H9 (cell line): ENCODE data around the gene FRMD4B. TPM values are rescaled to one million over a fixed set of nuclear protein-coding genes. Genes with fewer than 3 reads are reported as not detected.

ENCODE experiments used
- DNase-seq: peaks from one replicate; pipeline ENCODE4 v3.0.0-alpha.2; 2017
- H2AFZ ChIP-seq: one replicate; pipeline ENCODE4 v1.6.1; 2013; ENCODE audit warnings: mild to moderate bottlenecking, low read length, control low read depth, moderate library complexity
- H2AK5ac ChIP-seq: 2 replicates; pipeline ENCODE4 v1.6.1; 2013; ENCODE audit warnings: low read length, control low read depth, mixed read lengths; ENCODE audit not compliant: insufficient read length
- H2BK120ac ChIP-seq: one replicate; pipeline ENCODE4 v1.6.1; 2013; ENCODE audit warnings: low read depth, mild to moderate bottlenecking, low read length, control low read depth, inconsistent platforms; ENCODE audit not compliant: poor library complexity, severe bottlenecking
- H2BK12ac ChIP-seq: 2 replicates; pipeline ENCODE4 v1.6.1; 2013; ENCODE audit warnings: low read length, control low read depth, mixed read lengths, low read depth; ENCODE audit not compliant: insufficient read length
- H2BK15ac ChIP-seq: 2 replicates; pipeline ENCODE4 v1.6.1; 2013; ENCODE audit warnings: low read depth, low read length, control low read depth
- H2BK20ac ChIP-seq: one replicate; pipeline ENCODE4 v1.6.1; 2013; ENCODE audit warnings: low read depth, mild to moderate bottlenecking, low read length, control low read depth, inconsistent platforms; ENCODE audit not compliant: poor library complexity, severe bottlenecking
- H2BK5ac ChIP-seq: 2 replicates; pipeline ENCODE4 v1.6.1; 2013; ENCODE audit warnings: low read length, control low read depth, mixed read lengths; ENCODE audit not compliant: insufficient read length
- H3K14ac ChIP-seq: 2 replicates; pipeline ENCODE4 v1.6.1; 2013; ENCODE audit warnings: low read length, control low read depth; ENCODE audit not compliant: insufficient read depth
- H3K18ac ChIP-seq: 2 replicates; pipeline ENCODE4 v1.6.1; 2013; ENCODE audit warnings: low read depth, mild to moderate bottlenecking, mixed read lengths, low read length, control low read depth; ENCODE audit not compliant: insufficient read length
- H3K23ac ChIP-seq: 2 replicates; pipeline ENCODE4 v1.6.1; 2013; ENCODE audit warnings: low read length, control low read depth, mixed read lengths, low read depth; ENCODE audit not compliant: insufficient read length
- H3K23me2 ChIP-seq: 2 replicates; pipeline ENCODE4 v1.6.1; 2013; ENCODE audit warnings: low read depth, mild to moderate bottlenecking, mixed read lengths, low read length, control low read depth; ENCODE audit not compliant: insufficient read length, poor library complexity, severe bottlenecking
- H3K27ac ChIP-seq: 2 replicates; pipeline ENCODE4 v1.5.1; 2013; ENCODE audit warnings: low read length, control low read depth, mixed read lengths, low read depth; ENCODE audit not compliant: insufficient read length
- H3K27me3 ChIP-seq: 2 replicates; pipeline ENCODE4 v1.6.1; 2013; ENCODE audit warnings: low read length, control low read depth, inconsistent platforms; ENCODE audit not compliant: insufficient read depth
- H3K4ac ChIP-seq: 2 replicates; pipeline ENCODE4 v1.6.1; 2013; ENCODE audit warnings: low read depth, mild to moderate bottlenecking, control low read depth, inconsistent platforms, low read length, moderate library complexity
- H3K4me1 ChIP-seq: 2 replicates; pipeline ENCODE4 v1.6.1; 2013; ENCODE audit warnings: low read length, control low read depth, inconsistent platforms; ENCODE audit not compliant: insufficient read depth
- H3K4me2 ChIP-seq: 2 replicates; pipeline ENCODE4 v1.6.1; 2013; ENCODE audit warnings: low read length, control low read depth, mixed read lengths; ENCODE audit not compliant: insufficient read length, insufficient read depth
- H3K56ac ChIP-seq: 2 replicates; pipeline ENCODE4 v1.6.1; 2013; ENCODE audit warnings: low read depth, mild to moderate bottlenecking, mixed read lengths, low read length, control low read depth; ENCODE audit not compliant: insufficient read length
- H3K79me1 ChIP-seq: 2 replicates; pipeline ENCODE4 v1.6.1; 2013; ENCODE audit warnings: low read depth, mild to moderate bottlenecking, moderate library complexity, low read length, control low read depth, inconsistent platforms; ENCODE audit not compliant: insufficient read depth, poor library complexity, severe bottlenecking
- H3K79me2 ChIP-seq: 2 replicates; pipeline ENCODE4 v1.6.1; 2013; ENCODE audit warnings: low read length, control low read depth, inconsistent platforms; ENCODE audit not compliant: insufficient read depth
- H3K9ac ChIP-seq: 2 replicates; pipeline ENCODE4 v1.6.1; 2013; ENCODE audit warnings: low read length, control low read depth, mixed read lengths; ENCODE audit not compliant: insufficient read length; ENCODE audit errors: extremely low read depth
- H3K9me3 ChIP-seq: one replicate; pipeline ENCODE4 v1.6.1; 2013; ENCODE audit warnings: low read depth, low read length, inconsistent platforms; ENCODE audit not compliant: control insufficient read depth
- H3T11ph ChIP-seq: one replicate; pipeline ENCODE4 v1.6.1; 2013; ENCODE audit warnings: mild to moderate bottlenecking, low read length, control low read depth, inconsistent platforms
- H4K20me1 ChIP-seq: one replicate; pipeline ENCODE4 v1.6.1; 2013; ENCODE audit not compliant: control insufficient read depth, insufficient read length, insufficient read depth
- H4K5ac ChIP-seq: 2 replicates; pipeline ENCODE4 v1.6.1; 2013; ENCODE audit warnings: low read depth, mild to moderate bottlenecking, mixed read lengths, low read length, control low read depth; ENCODE audit not compliant: insufficient read length
- H4K8ac ChIP-seq: replicated peaks from 2 replicates; pipeline ENCODE4 v1.6.1; 2013; ENCODE audit warnings: low read length, control low read depth, mixed read lengths, low read depth; ENCODE audit not compliant: insufficient read length
- H4K91ac ChIP-seq: 2 replicates; pipeline ENCODE4 v1.6.1; 2013; ENCODE audit warnings: low read depth, mild to moderate bottlenecking, moderate library complexity, mixed read lengths, low read length, control low read depth; ENCODE audit not compliant: insufficient read length
- H3K27ac Mint-ChIP-seq, 3 experiments: 2 replicates in 2 of 3; 3 replicates in 1 of 3; pipeline ENCODE4 v1.8.0; 2020 to 2021; ENCODE audit warnings: mixed read lengths in 3 of 3, mild to moderate bottlenecking in 1 of 3, moderate library complexity in 1 of 3
- H3K27me3 Mint-ChIP-seq: 2 replicates; pipeline ENCODE4 v1.8.0; 2021; ENCODE audit warnings: low read depth, mild to moderate bottlenecking, moderate library complexity, mixed read lengths
- H3K36me3 Mint-ChIP-seq, 3 experiments: 2 replicates in 2 of 3; 3 replicates in 1 of 3; pipeline ENCODE4 v1.8.0; 2020 to 2021; ENCODE audit warnings: low read depth in 3 of 3, mixed read lengths in 3 of 3; ENCODE audit not compliant: insufficient read depth in 1 of 3
- H3K4me1 Mint-ChIP-seq, 2 experiments: 2 replicates each; pipeline ENCODE4 v1.8.0; 2020; ENCODE audit warnings: mixed read lengths in 2 of 2
- H3K4me3 Mint-ChIP-seq, 2 experiments: 2 replicates in 1 of 2; 3 replicates in 1 of 2; pipeline ENCODE4 v1.8.0; 2020 to 2021; ENCODE audit warnings: mild to moderate bottlenecking in 2 of 2, mixed read lengths in 2 of 2, moderate library complexity in 1 of 2
- H3K9me3 Mint-ChIP-seq, 2 experiments: 2 replicates in 1 of 2; 3 replicates in 1 of 2; pipeline ENCODE4 v1.8.0; 2020; ENCODE audit warnings: mild to moderate bottlenecking in 2 of 2, mixed read lengths in 2 of 2, moderate library complexity in 1 of 2
- CTCF ChIP-seq: fragments of 200-600 bp; sonication (generic); conservative IDR thresholded peaks from 3 replicates; pipeline ENCODE4 v1.8.0; 2021; ENCODE audit warnings: antibody characterized with exemption, mild to moderate bottlenecking
- WGBS: extraction: QIAGEN DNeasy Blood & Tissue Kit; methylation state at CpG from one replicate; pipeline ENCODE4 v1.1.7; 2013; ENCODE audit warnings: missing lambda C conversion rate, low lambda C conversion rate, mixed read lengths; ENCODE audit not compliant: insufficient read length; ENCODE audit errors: extremely low coverage; 5-methylcytosine and 5-hydroxymethylcytosine counted together
- total RNA-seq: library from RNA; stranded (reverse); gene quantifications from 2 replicates; pipeline ENCODE4 v1.2.1, GENCODE V29; 2021

Gene FRMD4B
- total RNA-seq, 1 experiment from 2014 or later = 3.4 TPM

- no peak overlapping the region for H3K23ac ChIP-seq
- Mint-ChIP-seq H3K27me3 (no peaks in the 10 kb centered on the region), H3K4me1 (no peaks in the 10 kb centered on the region), H3K27ac (no peak overlapping the region), H3K4me3 (no peak overlapping the region), H3K9me3 (no peaks in the 10 kb centered on the region; a peak in 1 of 5 replicates), H3K36me3 (peaks cover 0 to 4% (median 0%) of the 10 kb centered on the region in 3 experiments; a peak in 2 of 7 replicates)
- no peaks in the 10 kb centered on the region for H3K27me3 ChIP-seq
- no peak overlapping the region for H2BK5ac ChIP-seq
- H3K23me2 ChIP-seq = no peaks in the 10 kb centered on the region
- H3K9me3 ChIP-seq = no peaks in the 10 kb centered on the region
- H3K56ac ChIP-seq = no peak overlapping the region
- H3K4me2 ChIP-seq = no peak overlapping the region
- H4K20me1 ChIP-seq = no peaks in the 10 kb centered on the region
- H3K18ac ChIP-seq = no peak overlapping the region
- H3K4me1 ChIP-seq = no peaks in the 10 kb centered on the region
- no peak for TF ChIP-seq CTCF
- no peak overlapping the region for H3K9ac ChIP-seq
- H3K27ac ChIP-seq = no peak overlapping the region
- no peak overlapping the region for H2BK15ac ChIP-seq
- no peak overlapping the region for H3T11ph ChIP-seq
- no peak overlapping the region for H2BK12ac ChIP-seq
- no peak overlapping the region for H4K5ac ChIP-seq
- no peak overlapping the region for H3K14ac ChIP-seq
- no peaks in the 10 kb centered on the region for H3K79me1 ChIP-seq
- no peak overlapping the region for H4K8ac ChIP-seq
- no peak overlapping the region for H2AFZ ChIP-seq
- H2BK20ac ChIP-seq = no peak overlapping the region
- no peak overlapping the region for H3K4ac ChIP-seq
- no peak overlapping the region for H2AK5ac ChIP-seq
- no peak overlapping the region for H4K91ac ChIP-seq
- no CpG with 5 or more reads among the region's 6 CpGs for WGBS
- no peaks in the 10 kb centered on the region for H3K79me2 ChIP-seq
- DNase-seq = no peak
- no peak overlapping the region for H2BK120ac ChIP-seq
Observed at GRCh38 chr3:69218079-69218478, 167.8 kb downstream of the FRMD4B start.
